HEK293 (cell line): Measurements from ENCODE around the gene EXT2.

Experiments used
- GLIS2 ChIP-seq: fragments of 450-650 bp; formaldehyde crosslinking; IDR thresholded peaks from 2 replicates; pipeline ENCODE4 v1.5.1; 2016; ENCODE audit warnings: missing biosample characterization, missing genetic modification characterization
- HOXA7 ChIP-seq: sonication (generic); formaldehyde crosslinking; IDR thresholded peaks from 2 replicates; pipeline ENCODE4 v1.8.1; 2022; ENCODE audit warnings: missing genetic modification reagents, borderline replicate concordance
- IKZF3 ChIP-seq: fragments of 450-650 bp; IDR thresholded peaks from 2 replicates; pipeline ENCODE4 v1.5.0; 2018; ENCODE audit warnings: missing biosample characterization, mild to moderate bottlenecking, missing genetic modification characterization, moderate library complexity
- TCF7L2 ChIP-seq: IDR thresholded peaks from 2 replicates; pipeline ENCODE4 v1.6.1; 2011; ENCODE audit warnings: low read depth, mild to moderate bottlenecking, inconsistent platforms, low read length, moderate library complexity, borderline replicate concordance
- ZBTB20 ChIP-seq: fragments of 450-650 bp; formaldehyde crosslinking; IDR thresholded peaks from 2 replicates; pipeline ENCODE4 v1.5.1; 2016; ENCODE audit warnings: missing biosample characterization, missing genetic modification characterization
- ZBTB21 ChIP-seq: fragments of 450-650 bp; formaldehyde crosslinking; IDR thresholded peaks from 2 replicates; pipeline ENCODE4 v1.5.1; 2017; ENCODE audit warnings: missing biosample characterization, missing genetic modification characterization
- ZBTB8A ChIP-seq: fragments of 450-650 bp; formaldehyde crosslinking; IDR thresholded peaks from 2 replicates; pipeline ENCODE4 v1.5.1; 2016; ENCODE audit warnings: missing biosample characterization, missing genetic modification characterization
- ZFP37 ChIP-seq: fragments of 450-650 bp; formaldehyde crosslinking; IDR thresholded peaks from 2 replicates; pipeline ENCODE4 v1.5.1; 2016; ENCODE audit warnings: missing biosample characterization, missing genetic modification characterization
- ZNF10 ChIP-seq: fragments of 450-650 bp; formaldehyde crosslinking; IDR thresholded peaks from 2 replicates; pipeline ENCODE4 v1.5.1; 2017; ENCODE audit warnings: missing biosample characterization, missing genetic modification characterization
- ZNF114 ChIP-seq: fragments of 450-650 bp; formaldehyde crosslinking; IDR thresholded peaks from 2 replicates; pipeline ENCODE4 v1.5.0; 2017; ENCODE audit warnings: missing biosample characterization, missing genetic modification characterization
- ZNF132 ChIP-seq: fragments of 450-650 bp; formaldehyde crosslinking; IDR thresholded peaks from 2 replicates; pipeline ENCODE4 v1.5.1; 2017; ENCODE audit warnings: missing biosample characterization, missing genetic modification characterization, borderline replicate concordance
- ZNF140 ChIP-seq: fragments of 450-650 bp; formaldehyde crosslinking; IDR thresholded peaks from 2 replicates; pipeline ENCODE4 v1.5.1; 2016; ENCODE audit warnings: missing biosample characterization, missing genetic modification characterization
- ZNF157 ChIP-seq: fragments of 450-650 bp; formaldehyde crosslinking; IDR thresholded peaks from 2 replicates; pipeline ENCODE4 v1.5.1; 2016; ENCODE audit warnings: missing biosample characterization, missing genetic modification characterization
- ZNF175 ChIP-seq: fragments of 450-650 bp; formaldehyde crosslinking; IDR thresholded peaks from 2 replicates; pipeline ENCODE4 v1.5.1; 2016; ENCODE audit warnings: missing biosample characterization, missing genetic modification characterization
- ZNF184 ChIP-seq: fragments of 450-650 bp; IDR thresholded peaks from 2 replicates; pipeline ENCODE4 v1.5.1; 2018; ENCODE audit warnings: missing biosample characterization, mild to moderate bottlenecking, missing genetic modification characterization
- ZNF2 ChIP-seq: fragments of 450-650 bp; formaldehyde crosslinking; IDR thresholded peaks from 2 replicates; pipeline ENCODE4 v1.5.1; 2016; ENCODE audit warnings: missing biosample characterization, missing genetic modification characterization
- ZNF211 ChIP-seq: fragments of 450-650 bp; formaldehyde crosslinking; IDR thresholded peaks from 2 replicates; pipeline ENCODE4 v1.5.1; 2016; ENCODE audit warnings: low read depth, missing biosample characterization, missing genetic modification characterization
- ZNF223 ChIP-seq: fragments of 450-650 bp; formaldehyde crosslinking; IDR thresholded peaks from 2 replicates; pipeline ENCODE4 v1.5.1; 2016; ENCODE audit warnings: missing biosample characterization, missing genetic modification characterization
- ZNF24 ChIP-seq: fragments of 450-650 bp; formaldehyde crosslinking; IDR thresholded peaks from 2 replicates; pipeline ENCODE4 v1.5.1; 2016; ENCODE audit warnings: missing biosample characterization, missing genetic modification characterization
- ZNF354C ChIP-seq: fragments of 450-650 bp; formaldehyde crosslinking; IDR thresholded peaks from 2 replicates; pipeline ENCODE4 v1.5.1; 2016; ENCODE audit warnings: missing biosample characterization, missing genetic modification characterization, low read depth, borderline replicate concordance
- ZNF510 ChIP-seq: fragments of 450-650 bp; formaldehyde crosslinking; IDR thresholded peaks from 2 replicates; pipeline ENCODE4 v1.5.1; 2018; ENCODE audit warnings: mild to moderate bottlenecking, missing genetic modification characterization, missing biosample characterization; ENCODE audit not compliant: insufficient replicate concordance
- ZNF610 ChIP-seq: fragments of 450-650 bp; formaldehyde crosslinking; IDR thresholded peaks from 2 replicates; pipeline ENCODE4 v1.5.1; 2016; ENCODE audit warnings: missing biosample characterization, missing genetic modification characterization, borderline replicate concordance
- ZNF654 ChIP-seq: fragments of 450-650 bp; formaldehyde crosslinking; IDR thresholded peaks from 2 replicates; pipeline ENCODE4 v1.5.1; 2016; ENCODE audit warnings: low read depth, missing biosample characterization, missing genetic modification characterization
- TF ChIP-seq, protein P1 (sequence below): fragments of 450-650 bp; formaldehyde crosslinking; conservative IDR thresholded peaks from 2 replicates; pipeline ENCODE4 v1.5.1; 2016; ENCODE audit warnings: low read depth, missing biosample characterization, missing genetic modification characterization
- TF ChIP-seq, protein P2 (sequence below): fragments of 450-650 bp; formaldehyde crosslinking; IDR thresholded peaks from 2 replicates; pipeline ENCODE4 v1.5.1; 2017; ENCODE audit warnings: missing biosample characterization, missing genetic modification characterization
- TF ChIP-seq, protein P3 (sequence below): fragments of 450-650 bp; formaldehyde crosslinking; IDR thresholded peaks from 2 replicates; pipeline ENCODE4 v1.5.1; 2017; ENCODE audit warnings: missing biosample characterization, missing genetic modification characterization
- TF ChIP-seq, protein P4 (sequence below): fragments of 450-650 bp; formaldehyde crosslinking; IDR thresholded peaks from 2 replicates; pipeline ENCODE4 v1.5.1; 2016; ENCODE audit warnings: missing biosample characterization, missing genetic modification characterization

EXT2 gene

DNA sequence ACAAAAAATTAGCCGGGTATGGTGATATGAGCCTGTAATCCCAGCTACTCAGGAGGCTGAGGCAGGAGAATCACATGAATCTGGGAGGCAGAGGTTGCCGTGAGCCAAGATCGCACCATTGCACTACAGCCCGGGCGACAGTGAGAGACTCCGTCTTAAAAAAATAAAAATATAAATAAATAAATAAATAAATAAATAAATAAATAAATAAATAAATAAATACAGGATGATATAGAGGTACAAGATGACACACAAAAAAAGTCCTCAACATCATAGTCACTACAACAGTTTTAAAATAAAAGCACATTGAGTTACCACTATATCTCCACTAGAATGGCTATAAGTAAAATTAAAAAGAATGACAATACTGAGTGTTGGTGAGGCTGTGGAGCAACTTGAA lies 116.7 kb downstream of the EXT2 start (continued):
- peak; percentile 20; the same call in 1 of the 2 replicates for TF ChIP-seq ZNF654
- TF ChIP-seq ZNF132 (tag by site-specific recombination) = no peak
- no peak for TF ChIP-seq ZBTB20 (tag by site-specific recombination)
- TF ChIP-seq ZNF223 (tag by site-specific recombination) = no peak
- no peak for TF ChIP-seq ZNF24
- TF ChIP-seq ZNF2 (tag by site-specific recombination) = no peak
- TF ChIP-seq, protein P1, sequence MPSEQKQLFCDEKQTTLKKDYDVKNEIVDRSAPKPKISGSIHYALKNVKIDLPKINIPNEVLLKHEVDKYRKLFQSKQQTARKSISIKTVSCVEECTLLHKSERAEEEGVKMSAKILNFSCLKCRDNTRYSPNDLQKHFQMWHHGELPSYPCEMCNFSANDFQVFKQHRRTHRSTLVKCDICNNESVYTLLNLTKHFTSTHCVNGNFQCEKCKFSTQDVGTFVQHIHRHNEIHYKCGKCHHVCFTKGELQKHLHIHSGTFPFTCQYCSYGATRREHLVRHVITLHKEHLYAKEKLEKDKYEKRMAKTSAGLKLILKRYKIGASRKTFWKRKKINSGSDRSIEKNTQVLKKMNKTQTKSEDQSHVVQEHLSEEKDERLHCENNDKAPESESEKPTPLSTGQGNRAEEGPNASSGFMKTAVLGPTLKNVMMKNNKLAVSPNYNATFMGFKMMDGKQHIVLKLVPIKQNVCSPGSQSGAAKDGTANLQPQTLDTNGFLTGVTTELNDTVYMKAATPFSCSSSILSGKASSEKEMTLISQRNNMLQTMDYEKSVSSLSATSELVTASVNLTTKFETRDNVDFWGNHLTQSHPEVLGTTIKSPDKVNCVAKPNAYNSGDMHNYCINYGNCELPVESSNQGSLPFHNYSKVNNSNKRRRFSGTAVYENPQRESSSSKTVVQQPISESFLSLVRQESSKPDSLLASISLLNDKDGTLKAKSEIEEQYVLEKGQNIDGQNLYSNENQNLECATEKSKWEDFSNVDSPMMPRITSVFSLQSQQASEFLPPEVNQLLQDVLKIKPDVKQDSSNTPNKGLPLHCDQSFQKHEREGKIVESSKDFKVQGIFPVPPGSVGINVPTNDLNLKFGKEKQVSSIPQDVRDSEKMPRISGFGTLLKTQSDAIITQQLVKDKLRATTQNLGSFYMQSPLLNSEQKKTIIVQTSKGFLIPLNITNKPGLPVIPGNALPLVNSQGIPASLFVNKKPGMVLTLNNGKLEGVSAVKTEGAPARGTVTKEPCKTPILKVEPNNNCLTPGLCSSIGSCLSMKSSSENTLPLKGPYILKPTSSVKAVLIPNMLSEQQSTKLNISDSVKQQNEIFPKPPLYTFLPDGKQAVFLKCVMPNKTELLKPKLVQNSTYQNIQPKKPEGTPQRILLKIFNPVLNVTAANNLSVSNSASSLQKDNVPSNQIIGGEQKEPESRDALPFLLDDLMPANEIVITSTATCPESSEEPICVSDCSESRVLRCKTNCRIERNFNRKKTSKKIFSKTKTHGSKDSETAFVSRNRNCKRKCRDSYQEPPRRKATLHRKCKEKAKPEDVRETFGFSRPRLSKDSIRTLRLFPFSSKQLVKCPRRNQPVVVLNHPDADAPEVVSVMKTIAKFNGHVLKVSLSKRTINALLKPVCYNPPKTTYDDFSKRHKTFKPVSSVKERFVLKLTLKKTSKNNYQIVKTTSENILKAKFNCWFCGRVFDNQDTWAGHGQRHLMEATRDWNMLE = peak; percentile 70; the same call in 1 of the 2 replicates
- no peak for TF ChIP-seq ZFP37 (tag by site-specific recombination)
- TF ChIP-seq ZNF114 (tag by site-specific recombination) = no peak
- TF ChIP-seq, protein P2, sequence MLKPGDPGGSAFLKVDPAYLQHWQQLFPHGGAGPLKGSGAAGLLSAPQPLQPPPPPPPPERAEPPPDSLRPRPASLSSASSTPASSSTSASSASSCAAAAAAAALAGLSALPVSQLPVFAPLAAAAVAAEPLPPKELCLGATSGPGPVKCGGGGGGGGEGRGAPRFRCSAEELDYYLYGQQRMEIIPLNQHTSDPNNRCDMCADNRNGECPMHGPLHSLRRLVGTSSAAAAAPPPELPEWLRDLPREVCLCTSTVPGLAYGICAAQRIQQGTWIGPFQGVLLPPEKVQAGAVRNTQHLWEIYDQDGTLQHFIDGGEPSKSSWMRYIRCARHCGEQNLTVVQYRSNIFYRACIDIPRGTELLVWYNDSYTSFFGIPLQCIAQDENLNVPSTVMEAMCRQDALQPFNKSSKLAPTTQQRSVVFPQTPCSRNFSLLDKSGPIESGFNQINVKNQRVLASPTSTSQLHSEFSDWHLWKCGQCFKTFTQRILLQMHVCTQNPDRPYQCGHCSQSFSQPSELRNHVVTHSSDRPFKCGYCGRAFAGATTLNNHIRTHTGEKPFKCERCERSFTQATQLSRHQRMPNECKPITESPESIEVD = no peak
- TF ChIP-seq ZNF510 (tag by site-specific recombination) = no peak
- TF ChIP-seq, protein P3, sequence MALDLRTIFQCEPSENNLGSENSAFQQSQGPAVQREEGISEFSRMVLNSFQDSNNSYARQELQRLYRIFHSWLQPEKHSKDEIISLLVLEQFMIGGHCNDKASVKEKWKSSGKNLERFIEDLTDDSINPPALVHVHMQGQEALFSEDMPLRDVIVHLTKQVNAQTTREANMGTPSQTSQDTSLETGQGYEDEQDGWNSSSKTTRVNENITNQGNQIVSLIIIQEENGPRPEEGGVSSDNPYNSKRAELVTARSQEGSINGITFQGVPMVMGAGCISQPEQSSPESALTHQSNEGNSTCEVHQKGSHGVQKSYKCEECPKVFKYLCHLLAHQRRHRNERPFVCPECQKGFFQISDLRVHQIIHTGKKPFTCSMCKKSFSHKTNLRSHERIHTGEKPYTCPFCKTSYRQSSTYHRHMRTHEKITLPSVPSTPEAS = no peak
- no peak for TF ChIP-seq ZNF184 (tag by site-specific recombination)
- TF ChIP-seq ZBTB21 (tag by site-specific recombination) = 0 out of 2 replicates have a peak, but pooled peaks have one; percentile 14
- TF ChIP-seq ZNF140 (tag by site-specific recombination) = 0 out of 2 replicates have a peak, but pooled peaks have one; percentile 37
- TF ChIP-seq ZNF175 = no peak
- TF ChIP-seq ZNF610 = no peak
- TF ChIP-seq ZNF10 (tag by site-specific recombination) = no peak
- TF ChIP-seq HOXA7 = no peak
- no peak for TF ChIP-seq GLIS2 (tag by site-specific recombination)
- peak; percentile 52; the same call in 1 of the 2 replicates for TF ChIP-seq ZBTB8A (tag by site-specific recombination)
- no peak for TF ChIP-seq ZNF354C (tag by site-specific recombination)
- no peak for TF ChIP-seq TCF7L2
- TF ChIP-seq ZNF157 = no peak
- TF ChIP-seq ZNF211 = no peak
- TF ChIP-seq IKZF3 (tag by site-specific recombination) = no peak
- TF ChIP-seq, protein P4, sequence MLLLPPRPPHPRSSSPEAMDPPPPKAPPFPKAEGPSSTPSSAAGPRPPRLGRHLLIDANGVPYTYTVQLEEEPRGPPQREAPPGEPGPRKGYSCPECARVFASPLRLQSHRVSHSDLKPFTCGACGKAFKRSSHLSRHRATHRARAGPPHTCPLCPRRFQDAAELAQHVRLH (tag by site-specific recombination) = no peak
